ENCODE results near the gene ALAS2.

DNA sequence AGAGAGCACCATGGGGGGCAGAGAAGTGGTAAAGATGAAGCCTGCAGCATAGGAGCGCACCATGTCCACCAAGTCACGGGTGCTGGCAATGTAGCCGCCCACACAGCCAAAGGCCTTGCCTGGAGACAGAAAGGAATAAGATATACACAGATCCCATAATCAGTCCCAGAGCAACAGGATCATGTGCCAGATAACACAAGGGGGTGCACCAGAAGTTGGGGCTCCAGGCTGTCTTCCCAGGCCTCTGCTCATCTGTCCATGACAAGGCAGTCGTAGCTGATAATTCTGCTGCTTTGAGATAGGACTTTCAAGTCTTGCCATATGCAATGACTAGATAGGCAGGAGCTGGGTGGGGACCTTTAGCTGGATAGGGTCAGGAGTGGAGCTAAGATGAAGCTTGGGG lies 15.9 kb downstream of the ALAS2 start:
- TF ChIP-seq CTCF (IDR thresholded peaks at IDR 0.05; ENCODE audit: insufficient read depth, low read length) (no peak), GABPA (IDR thresholded peaks at IDR 0.05; ENCODE audit: low read depth) (no peak), SPI1 (IDR thresholded peaks at IDR 0.05; ENCODE audit: borderline replicate concordance, low read depth) (no peak), POLR2AphosphoS5 (IDR thresholded peaks at IDR 0.05; ENCODE audit: low read depth) (no peak)
